Smooth muscle cell (in vitro differentiated cells): ENCODE results near the gene PDIA3. TPM values are rescaled to one million over a fixed set of nuclear protein-coding genes. Genes with fewer than 3 reads are reported as not detected.

Source experiments
- DNase-seq: peaks from one replicate; lab custom pipeline; 2025; ENCODE audit not compliant: unreplicated experiment; lab: John Stamatoyannopoulos, UW
- H2AFZ ChIP-seq: fragments of 200-600 bp; sonication (generic); 2 replicates; pipeline ENCODE4 v1.6.0; 2016; ENCODE audit warnings: antibody characterized with exemption, low read depth, mild to moderate bottlenecking
- H3F3A ChIP-seq: fragments of 200-600 bp; sonication (generic); 2 replicates; pipeline ENCODE4 v1.6.0; 2017; ENCODE audit warnings: antibody characterized with exemption, low read depth
- H3K27ac ChIP-seq: fragments of 200-600 bp; sonication (generic); 2 replicates; pipeline ENCODE4 v1.5.1; 2016; ENCODE audit warnings: low read depth, mild to moderate bottlenecking
- H3K27me3 ChIP-seq: fragments of 200-600 bp; sonication (generic); 2 replicates; pipeline ENCODE4 v1.6.1; 2016; ENCODE audit warnings: low read depth, mild to moderate bottlenecking
- H3K36me3 ChIP-seq: fragments of 200-600 bp; sonication (generic); 2 replicates; pipeline ENCODE4 v1.5.1; 2016; ENCODE audit warnings: low read depth
- H3K4me1 ChIP-seq: fragments of 200-600 bp; sonication (generic); 2 replicates; pipeline ENCODE4 v1.5.1; 2016; ENCODE audit warnings: low read depth
- H3K4me2 ChIP-seq: fragments of 200-600 bp; sonication (generic); 2 replicates; pipeline ENCODE4 v1.6.0; 2016; ENCODE audit warnings: mild to moderate bottlenecking
- H3K4me3 ChIP-seq: fragments of 200-600 bp; sonication (generic); 2 replicates; pipeline ENCODE4 v1.5.1; 2016; ENCODE audit warnings: mild to moderate bottlenecking
- H3K79me2 ChIP-seq: fragments of 200-600 bp; sonication (generic); 2 replicates; pipeline ENCODE4 v1.6.0; 2016; ENCODE audit warnings: low read depth, mild to moderate bottlenecking
- H3K9ac ChIP-seq: fragments of 200-600 bp; sonication (generic); 2 replicates; pipeline ENCODE4 v1.6.0; 2016; ENCODE audit warnings: low read depth
- H3K9me3 ChIP-seq: fragments of 200-600 bp; sonication (generic); replicated peaks from 2 replicates; pipeline ENCODE4 v1.5.1; 2016; ENCODE audit warnings: low read depth
- H4K20me1 ChIP-seq: fragments of 200-600 bp; sonication (generic); 2 replicates; pipeline ENCODE4 v1.6.0; 2016; ENCODE audit warnings: low read depth
- CTCF ChIP-seq: fragments of 200-600 bp; sonication (generic); IDR thresholded peaks from 2 replicates; pipeline ENCODE4 v1.5.1; 2017; ENCODE audit warnings: borderline replicate concordance, mild to moderate bottlenecking, antibody characterized with exemption; ENCODE audit not compliant: insufficient read depth, poor library complexity, severe bottlenecking
- WGBS: methylation state at CpG from one replicate; pipeline ENCODE4 v1.1.7; 2016; ENCODE audit warnings: low lambda C conversion rate; 5-methylcytosine and 5-hydroxymethylcytosine counted together
- polyA plus RNA-seq: library from polyadenylated mRNA; unstranded; fragments of >200 nt; fragmentation: Nextera tagmentation; extraction: Ambion mirVana; gene quantifications from 2 replicates; pipeline ENCODE4 v1.2.1, GENCODE V29; 2016
- total RNA-seq: library from RNA; depleted of rRNA; stranded (reverse); fragments of >200 nt; gene quantifications from 2 replicates; pipeline ENCODE4 v1.2.3, GENCODE V29; 2014

PDIA3 gene
- total and polyA plus RNA-seq, 2 experiments from 2014 or later, result 309 to 1,212 TPM

GRCh38 chr15:43748376-43748775 lies 2.1 kb downstream of the PDIA3 start:
- peak overlapping the region; percentile 93 for H3K4me3 ChIP-seq
- peaks cover 21% of the 10 kb centered on the region for H3K4me1 ChIP-seq
- H3K79me2 ChIP-seq, result peaks cover 70% of the 10 kb centered on the region
- TF ChIP-seq CTCF, result no peak
- no peaks in the 10 kb centered on the region for H3K9me3 ChIP-seq
- WGBS, result 72% methylated on average over 3 of the region's 3 CpGs
- H3F3A ChIP-seq, result no peaks in the 10 kb centered on the region
- H3K27ac ChIP-seq, result no peak overlapping the region
- H4K20me1 ChIP-seq, result peaks cover 66% of the 10 kb centered on the region
- no peak overlapping the region for H3K9ac ChIP-seq
- H3K4me2 ChIP-seq, result peak overlapping the region; percentile 98
- H2AFZ ChIP-seq, result no peak overlapping the region
- H3K27me3 ChIP-seq, result no peaks in the 10 kb centered on the region
- H3K36me3 ChIP-seq, result no peaks in the 10 kb centered on the region
- no peak for DNase-seq

GRCh38 chr15:43749690-43750345 lies 3.6 kb downstream of the PDIA3 start:
- DNase-seq, result no peak
- Histone ChIP-seq H3K36me3 (no peaks in the 10 kb centered on the region), H3K4me3 (no peak overlapping the region), H3K27ac (no peak overlapping the region), H3K79me2 (peaks cover 83% of the 10 kb centered on the region), H3K27me3 (no peaks in the 10 kb centered on the region), H3K9ac (no peak overlapping the region), H2AFZ (no peak overlapping the region), H4K20me1 (peaks cover 80% of the 10 kb centered on the region), H3K4me1 (peaks cover 21% of the 10 kb centered on the region), H3K4me2 (peak overlapping the region; percentile 98), H3F3A (no peaks in the 10 kb centered on the region), H3K9me3 (no peaks in the 10 kb centered on the region)
- 95% methylated on average over 12 of the region's 12 CpGs for WGBS
- TF ChIP-seq CTCF, result no peak

GRCh38 chr15:43751885-43752284 lies 5.6 kb downstream of the PDIA3 start:
- Histone ChIP-seq H3K4me2 (peak overlapping the region; percentile 35), H3K27ac (no peak overlapping the region), H3K4me3 (no peak overlapping the region), H3F3A (no peaks in the 10 kb centered on the region), H2AFZ (no peak overlapping the region), H3K9me3 (no peaks in the 10 kb centered on the region), H3K27me3 (no peaks in the 10 kb centered on the region), H3K9ac (no peak overlapping the region), H3K79me2 (peaks cover 98% of the 10 kb centered on the region), H4K20me1 (peaks cover 100% of the 10 kb centered on the region), H3K4me1 (peaks cover 18% of the 10 kb centered on the region), H3K36me3 (peaks cover 11% of the 10 kb centered on the region)
- 65% methylated on average over 6 of the region's 6 CpGs for WGBS
- no peak for TF ChIP-seq CTCF
- no peak for DNase-seq

GRCh38 chr15:43762824-43763223 lies 16.6 kb downstream of the PDIA3 start:
- no peak overlapping the region for H3K4me2 ChIP-seq
- H3K9ac ChIP-seq, result no peak overlapping the region
- 89% methylated on average over 6 of the region's 6 CpGs for WGBS
- H3F3A ChIP-seq, result peaks cover 27% of the 10 kb centered on the region
- peaks cover 19% of the 10 kb centered on the region for H3K79me2 ChIP-seq
- DNase-seq, result no peak
- H3K4me1 ChIP-seq, result no peaks in the 10 kb centered on the region
- no peak for TF ChIP-seq CTCF
- H3K9me3 ChIP-seq, result no peaks in the 10 kb centered on the region
- H3K27me3 ChIP-seq, result no peaks in the 10 kb centered on the region
- H3K36me3 ChIP-seq, result peaks cover 47% of the 10 kb centered on the region
- H4K20me1 ChIP-seq, result peaks cover 95% of the 10 kb centered on the region
- H3K4me3 ChIP-seq, result no peak overlapping the region
- H2AFZ ChIP-seq, result no peak overlapping the region
- peak overlapping the region; percentile 59 for H3K27ac ChIP-seq
